HEK293T (cell line): Measurements from ENCODE around the gene S100A16.

Experiments used
- CTCF ChIA-PET: fragments of 350-600 bp; formaldehyde crosslinking; extraction: SDS; loops from one replicate; lab custom pipeline; 2021; ENCODE audit warnings: antibody characterized with exemption, inconsistent platforms; lab: Yijun Ruan, JAX
- POLR2A ChIA-PET: fragments of 350-600 bp; formaldehyde crosslinking; extraction: SDS; loops from one replicate; lab custom pipeline; 2020; ENCODE audit warnings: antibody characterized with exemption, inconsistent platforms; lab: Yijun Ruan, JAX
- DNase-seq: peaks from one replicate; pipeline ENCODE4 v3.0.0; 2012; ENCODE audit warnings: mixed read lengths; ENCODE audit errors: extremely low spot score
- ARNT ChIP-seq: fragments of 450-650 bp; IDR thresholded peaks from 2 replicates; pipeline ENCODE4 v1.6.1; 2017; ENCODE audit warnings: mild to moderate bottlenecking
- BHLHE40 ChIP-seq: fragments of 450-650 bp; IDR thresholded peaks from 2 replicates; pipeline ENCODE4 v1.6.1; 2016; ENCODE audit warnings: mild to moderate bottlenecking, moderate library complexity, borderline replicate concordance
- CTBP1 ChIP-seq: fragments of 450-650 bp; IDR thresholded peaks from 2 replicates; pipeline ENCODE4 v1.6.1; 2016; ENCODE audit warnings: borderline replicate concordance
- ELF4 ChIP-seq: fragments of 450-650 bp; IDR thresholded peaks from 2 replicates; pipeline ENCODE4 v1.6.1; 2017; ENCODE audit warnings: antibody characterized with exemption
- FOXA1 ChIP-seq: fragments of 450-650 bp; IDR thresholded peaks from 2 replicates; pipeline ENCODE4 v1.6.1; 2016; ENCODE audit warnings: mild to moderate bottlenecking
- FOXK2 ChIP-seq: fragments of 450-650 bp; IDR thresholded peaks from 2 replicates; pipeline ENCODE4 v1.6.1; 2016; ENCODE audit warnings: mild to moderate bottlenecking
- FOXM1 ChIP-seq: fragments of 450-650 bp; IDR thresholded peaks from 2 replicates; pipeline ENCODE4 v1.6.1; 2017; ENCODE audit warnings: mild to moderate bottlenecking, borderline replicate concordance
- HDGF ChIP-seq: fragments of 450-650 bp; IDR thresholded peaks from 2 replicates; pipeline ENCODE4 v1.6.1; 2017; ENCODE audit warnings: antibody characterized with exemption, borderline replicate concordance
- L3MBTL2 ChIP-seq: fragments of 450-650 bp; conservative IDR thresholded peaks from 2 replicates; pipeline ENCODE4 v1.6.1; 2016; ENCODE audit warnings: mild to moderate bottlenecking
- LEF1 ChIP-seq: fragments of 450-650 bp; IDR thresholded peaks from 2 replicates; pipeline ENCODE4 v1.6.1; 2017; ENCODE audit warnings: mild to moderate bottlenecking, borderline replicate concordance
- NFRKB ChIP-seq: fragments of 450-650 bp; IDR thresholded peaks from 2 replicates; pipeline ENCODE4 v1.6.1; 2016; ENCODE audit warnings: mild to moderate bottlenecking, moderate library complexity
- PKNOX1 ChIP-seq: fragments of 450-650 bp; IDR thresholded peaks from 2 replicates; pipeline ENCODE4 v1.6.1; 2016
- SP1 ChIP-seq: fragments of 450-650 bp; IDR thresholded peaks from 2 replicates; pipeline ENCODE4 v1.6.1; 2017
- SUZ12 ChIP-seq: fragments of 450-650 bp; IDR thresholded peaks from 2 replicates; pipeline ENCODE4 v1.6.1; 2016; ENCODE audit warnings: mild to moderate bottlenecking
- TARDBP ChIP-seq: fragments of 450-650 bp; IDR thresholded peaks from 2 replicates; pipeline ENCODE4 v1.6.1; 2016
- ZNF384 ChIP-seq: fragments of 450-650 bp; IDR thresholded peaks from 2 replicates; pipeline ENCODE4 v1.6.1; 2016

The S100A16 gene

GRCh38 chr1:153658400-153659174 lies 45.6 kb upstream of the S100A16 start, which contains the start of gene SNAPIN:
SNAPIN (plus strand) TSS chr1:153658703; CDS start chr1:153658744, 41 bp downstream.
- CTCF ChIA-PET = interaction anchor here (1.3 kb wide), 1 partner anchor 148 kb away, joined by 5 read pairs; no protein-coding TSS in a partner anchor
- DNase-seq = peak; percentile 93
- POLR2A ChIA-PET = interaction anchor here (0.8 to 4.1 kb wide), 8 partner anchors 9 to 332 kb away, joined by 3 to 41 read pairs (median 4); partner anchors contain the start of genes CHTOP, ILF2 and S100A13
- TF ChIP-seq ARNT (0 out of 2 replicates have a peak, but pooled peaks have one; percentile 28), HDGF (0 out of 2 replicates have a peak, but pooled peaks have one; percentile 16), ELF4 (peak; percentile 23; the same call in 1 of the 2 replicates), FOXA1 (no peak)

GRCh38 chr1:153655333-153655732 lies 42.4 kb upstream of the S100A16 start:
- CTCF ChIA-PET = no interaction called here
- POLR2A ChIA-PET = interaction anchor here (1.3 to 2.4 kb wide), 2 partner anchors 9 to 21 kb away, joined by 5 to 13 read pairs; partner anchors contain the start of gene CHTOP
- TF ChIP-seq FOXA1 = no peak
- TF ChIP-seq TARDBP = no peak
- TF ChIP-seq ELF4 = no peak
- no peak for TF ChIP-seq L3MBTL2
- no peak for TF ChIP-seq CTBP1
- no peak for TF ChIP-seq NFRKB
- no peak for DNase-seq

GRCh38 chr1:153652805-153653500 lies 40.0 kb upstream of the S100A16 start:
- DNase-seq = no peak
- TF ChIP-seq SUZ12 (no peak), FOXM1 (no peak), BHLHE40 (no peak)
- CTCF ChIA-PET = interaction anchor here (0.8 kb wide), 1 partner anchor 110 kb away, joined by 3 read pairs; no protein-coding TSS in a partner anchor
- POLR2A ChIA-PET = interaction anchor here (0.7 to 2.9 kb wide), 6 partner anchors 9 to 310 kb away, joined by 3 to 21 read pairs (median 3); partner anchors contain the start of genes CHTOP, INTS3, S100A1 and SLC39A1

DNA sequence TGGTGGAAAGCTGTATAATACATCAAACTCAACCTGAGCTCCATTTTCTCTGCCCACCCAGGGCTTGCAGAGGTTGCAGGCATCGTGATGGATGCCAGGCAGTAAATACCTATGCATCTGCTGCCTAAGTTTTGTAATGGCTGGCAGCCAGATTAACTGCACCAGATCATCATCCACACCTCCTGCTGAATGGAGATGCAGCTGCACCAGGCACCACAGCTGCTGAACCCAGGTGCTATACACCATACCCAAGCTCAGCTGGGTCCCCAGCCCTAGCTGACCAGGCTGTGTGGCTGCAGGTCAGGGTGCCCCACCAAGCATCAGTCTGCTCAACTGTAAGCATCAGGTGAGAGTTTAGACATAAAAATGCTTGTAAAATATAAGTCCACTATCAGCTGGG lies 38.8 kb upstream of the S100A16 start:
- no peak for TF ChIP-seq FOXK2
- TF ChIP-seq ZNF384 = no peak
- TF ChIP-seq SP1 = no peak
- TF ChIP-seq TARDBP = no peak
- no peak for TF ChIP-seq NFRKB
- no peak for TF ChIP-seq LEF1
- no peak for TF ChIP-seq BHLHE40
- no peak for TF ChIP-seq CTBP1
- no peak for TF ChIP-seq ARNT
- TF ChIP-seq HDGF = no peak
- TF ChIP-seq L3MBTL2 = no peak
- TF ChIP-seq PKNOX1 = no peak
- TF ChIP-seq FOXM1 = no peak
- TF ChIP-seq FOXA1 = no peak
- ChIA-PET CTCF (interaction anchor here (1.2 kb wide), 1 partner anchor 15 kb away, joined by 5 read pairs; no protein-coding TSS in a partner anchor), POLR2A (interaction anchor here (1.1 to 2.9 kb wide), 4 partner anchors 8 to 326 kb away, joined by 3 to 21 read pairs (median 4); partner anchors contain the start of genes CHTOP, JTB and S100A13)
- DNase-seq = no peak

DNA sequence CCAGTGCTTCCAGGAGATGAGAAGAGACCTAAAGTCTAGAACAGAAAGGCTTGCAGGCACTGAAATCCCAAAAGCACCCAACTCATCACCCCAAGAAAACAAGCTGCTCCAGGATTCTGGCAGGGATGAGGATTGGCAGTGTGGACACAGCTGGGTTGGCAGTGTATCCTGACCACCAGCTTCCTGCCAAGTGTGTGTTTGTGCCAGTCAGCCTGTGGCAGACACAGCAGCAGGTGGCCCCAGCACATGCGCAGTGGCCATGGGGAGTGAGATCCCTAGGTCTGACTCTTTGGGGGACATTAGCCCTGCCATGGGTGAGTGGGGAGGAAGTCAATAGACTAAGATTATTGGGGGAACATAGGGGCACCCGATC lies 36.9 kb upstream of the S100A16 start:
- POLR2A ChIA-PET = interaction anchor here (3.7 kb wide), 1 partner anchor 15 kb away, joined by 41 read pairs; the partner anchor contains the start of gene CHTOP
- CTCF ChIA-PET = no interaction called here
- DNase-seq = no peak
- TF ChIP-seq CTBP1 = no peak
- TF ChIP-seq L3MBTL2 = no peak
- no peak for TF ChIP-seq ZNF384
- TF ChIP-seq ARNT = no peak
- TF ChIP-seq FOXA1 = no peak
- TF ChIP-seq PKNOX1 = no peak
- no peak for TF ChIP-seq NFRKB
- TF ChIP-seq ELF4 = no peak
- no peak for TF ChIP-seq BHLHE40

DNA sequence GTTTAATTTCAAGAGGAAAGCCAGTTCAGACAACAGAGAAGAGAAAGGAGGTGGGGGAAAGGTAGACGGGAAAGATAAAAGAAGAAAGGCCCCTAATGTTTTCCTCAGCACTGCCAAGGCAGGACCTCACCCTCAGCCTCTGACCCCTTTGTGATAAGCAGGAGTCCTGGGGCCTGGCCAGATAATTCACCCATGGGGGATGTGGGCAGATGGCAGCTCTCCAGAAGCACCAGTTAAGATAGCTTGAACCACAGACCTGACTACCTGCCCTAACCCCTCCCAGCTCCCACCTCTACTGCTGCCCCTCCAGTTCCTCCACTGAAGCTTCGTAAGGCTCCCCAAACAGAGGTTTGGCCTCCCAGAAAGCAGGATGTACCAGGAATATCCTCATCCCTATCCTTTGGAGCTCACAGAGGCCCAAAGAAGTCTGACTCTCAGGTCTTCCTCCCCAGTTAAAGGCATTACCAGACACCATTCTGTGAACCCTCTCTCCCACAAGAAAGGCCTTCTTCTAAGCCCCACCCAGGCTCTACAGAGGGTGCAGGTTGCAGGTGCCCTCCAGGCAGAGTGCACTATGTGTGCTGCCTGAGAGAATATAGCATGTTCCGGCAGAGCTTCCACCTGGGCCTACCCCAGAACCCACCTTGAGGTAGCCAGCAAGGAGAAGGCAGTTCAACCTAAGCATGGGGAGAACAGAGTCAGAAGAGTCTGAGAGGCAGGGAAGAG lies 36.4 kb upstream of the S100A16 start:
- ChIA-PET POLR2A (interaction anchor here (0.5 to 3.7 kb wide), 2 partner anchors 15 to 144 kb away, joined by 3 to 41 read pairs; partner anchors contain the start of gene CHTOP), CTCF (no interaction called here)
- TF ChIP-seq BHLHE40 (no peak), L3MBTL2 (no peak), NFRKB (no peak), LEF1 (no peak), SUZ12 (no peak), SP1 (no peak), CTBP1 (no peak), FOXM1 (no peak), FOXK2 (no peak), TARDBP (no peak), FOXA1 (no peak), PKNOX1 (no peak), HDGF (no peak), ARNT (no peak), ZNF384 (no peak), ELF4 (no peak)
- no peak for DNase-seq
